ENCODE data around the gene ZFPM1.

- TF ChIP-seq SUZ12 (IDR thresholded peaks at IDR 0.05; ENCODE audit: extremely low read depth, insufficient read depth, insufficient read length) (no peak), YY1 (IDR thresholded peaks at IDR 0.05; ENCODE audit: insufficient read depth, insufficient read length) (no peak)
Measured at GRCh38 chr16:88423448-88423850, 29.6 kb upstream of the ZFPM1 start.
